RWPE2 (cell line): Measurements from ENCODE around the gene TRMT10B.

ENCODE experiments used
- ATAC-seq: fragments of 200-7000 bp; cut with Tn5 transposase; 3 replicates; pipeline ENCODE4 v1.9.1; 2021; ENCODE audit warnings: low read depth
- DNase-seq: peaks from one replicate; pipeline ENCODE4 v3.0.0-alpha.2; 2020; ENCODE audit warnings: low spot score
- H3K27ac ChIP-seq: fragments of 450-650 bp; 2 replicates; pipeline ENCODE4 v1.5.1; 2017; ENCODE audit warnings: mild to moderate bottlenecking; ENCODE audit not compliant: poor library complexity, severe bottlenecking
- H3K27me3 ChIP-seq: fragments of 250-450 bp; sonication (Bioruptor Pico); 2 replicates; pipeline ENCODE4 v1.5.1; 2021; ENCODE audit warnings: mild to moderate bottlenecking, moderate library complexity; ENCODE audit not compliant: insufficient read depth, poor library complexity, severe bottlenecking
- H3K36me3 ChIP-seq: fragments of 250-450 bp; sonication (Bioruptor Pico); 2 replicates; pipeline ENCODE4 v1.5.1; 2020; ENCODE audit warnings: low read depth, mild to moderate bottlenecking, moderate library complexity
- H3K4me1 ChIP-seq: fragments of 250-450 bp; sonication (Bioruptor Pico); 2 replicates; pipeline ENCODE4 v1.5.1; 2021; ENCODE audit warnings: mild to moderate bottlenecking, moderate library complexity; ENCODE audit not compliant: insufficient read depth, poor library complexity, severe bottlenecking
- H3K4me3 ChIP-seq: fragments of 250-450 bp; sonication (Bioruptor Pico); 2 replicates; pipeline ENCODE4 v1.5.1; 2021; ENCODE audit warnings: mild to moderate bottlenecking, moderate library complexity; ENCODE audit not compliant: severe bottlenecking
- H3K9me3 ChIP-seq: fragments of 250-450 bp; sonication (Bioruptor Pico); 2 replicates; pipeline ENCODE4 v1.5.1; 2021; ENCODE audit warnings: mild to moderate bottlenecking, moderate library complexity; ENCODE audit not compliant: severe bottlenecking
- CTCF ChIP-seq: fragments of 450-650 bp; IDR thresholded peaks from one replicate; pipeline ENCODE4 v1.5.1; 2017; ENCODE audit warnings: mild to moderate bottlenecking, moderate library complexity; ENCODE audit not compliant: poor library complexity, severe bottlenecking

TRMT10B gene

DNA sequence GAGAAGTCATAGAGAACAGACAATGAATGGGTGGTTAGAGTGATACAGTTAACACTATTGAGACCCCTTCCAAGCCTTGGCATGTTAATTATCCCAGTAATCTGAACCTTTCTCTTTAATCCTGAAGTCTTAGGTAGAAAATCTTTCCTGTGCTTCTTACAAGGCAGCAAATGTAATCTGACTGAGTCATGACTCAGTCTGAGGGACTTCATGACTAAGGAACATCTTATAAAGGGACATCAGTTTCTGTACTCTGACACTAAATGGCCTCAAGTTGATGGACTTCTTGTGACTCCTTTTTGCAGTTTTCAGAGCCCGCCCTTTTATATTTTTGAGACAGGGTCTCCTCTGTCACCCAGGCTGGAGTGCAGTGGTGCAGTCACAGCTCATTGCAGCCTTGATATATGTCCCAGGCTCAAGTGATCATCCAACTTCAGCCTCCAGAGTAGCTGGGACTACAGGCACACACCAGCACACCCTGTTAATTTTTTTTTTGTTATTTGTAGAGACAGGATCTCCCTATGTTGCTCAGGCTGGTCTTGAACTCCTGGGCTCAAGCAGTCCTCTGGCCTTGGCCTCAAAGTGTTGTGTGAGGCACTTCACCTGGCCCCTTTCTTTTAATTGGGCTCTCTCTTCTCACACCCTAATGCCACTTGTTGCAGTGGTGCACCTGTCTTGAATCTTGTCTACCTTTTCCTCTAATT lies 21.8 kb downstream of the TRMT10B start:
- peaks cover 87% of the 10 kb centered on the region for H3K36me3 ChIP-seq
- H3K4me3 ChIP-seq, result no peak overlapping the region
- H3K27ac ChIP-seq, result no peak overlapping the region
- no peak for TF ChIP-seq CTCF
- H3K4me1 ChIP-seq, result no peaks in the 10 kb centered on the region
- H3K27me3 ChIP-seq, result no peaks in the 10 kb centered on the region
- ATAC-seq (no peak), DNase-seq (no peak)
- no peaks in the 10 kb centered on the region for H3K9me3 ChIP-seq

DNA sequence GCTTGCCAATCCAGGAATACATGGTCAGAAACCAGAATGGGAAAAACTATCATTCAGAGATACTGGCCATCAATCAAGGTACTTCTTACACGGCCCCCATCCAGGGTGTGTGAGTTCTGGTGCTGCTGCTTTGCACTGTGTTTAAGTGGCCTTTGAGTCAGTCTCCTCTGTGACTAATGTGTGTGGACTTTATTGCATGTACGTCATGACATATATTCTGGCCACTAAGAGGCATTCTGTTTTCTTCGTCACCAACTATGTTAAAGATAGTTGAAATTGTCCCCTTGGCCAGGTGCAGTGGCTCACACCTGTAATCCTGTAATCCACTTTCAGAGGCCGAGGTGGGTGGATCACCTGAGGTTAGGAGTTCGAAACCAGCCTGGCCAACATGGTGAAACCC lies 22.7 kb downstream of the TRMT10B start:
- DNase-seq, result no peak

GRCh38 chr9:37778534-37778933 lies 24.9 kb downstream of the TRMT10B start:
- no peak for TF ChIP-seq CTCF
- Histone ChIP-seq H3K27ac (no peak overlapping the region), H3K27me3 (no peaks in the 10 kb centered on the region), H3K9me3 (no peaks in the 10 kb centered on the region), H3K4me1 (no peaks in the 10 kb centered on the region), H3K36me3 (peaks cover 89% of the 10 kb centered on the region), H3K4me3 (no peak overlapping the region)
- DNase-seq (no peak), ATAC-seq (no peak)

More for the DNA sequence above, 22.7 kb downstream of the TRMT10B start:
- Histone ChIP-seq H3K36me3 (peaks cover 87% of the 10 kb centered on the region), H3K4me3 (no peak overlapping the region), H3K9me3 (no peaks in the 10 kb centered on the region), H3K4me1 (no peaks in the 10 kb centered on the region), H3K27ac (no peak overlapping the region), H3K27me3 (no peaks in the 10 kb centered on the region)
- no peak for TF ChIP-seq CTCF
- ATAC-seq, result peak; percentile 79; the same call in 2 of the 3 replicates

GRCh38 chr9:37784291-37784615 lies 30.6 kb downstream of the TRMT10B start:
- Histone ChIP-seq H3K4me1 (peaks cover 8% of the 10 kb centered on the region), H3K27ac (peak overlapping the region; percentile 51), H3K36me3 (peaks cover 48% of the 10 kb centered on the region), H3K27me3 (no peaks in the 10 kb centered on the region), H3K4me3 (peak overlapping the region; percentile 91), H3K9me3 (no peaks in the 10 kb centered on the region)
- TF ChIP-seq CTCF, result no peak
- ATAC-seq, result peak; percentile 10; the same call in 1 of the 3 replicates
- no peak for DNase-seq

DNA sequence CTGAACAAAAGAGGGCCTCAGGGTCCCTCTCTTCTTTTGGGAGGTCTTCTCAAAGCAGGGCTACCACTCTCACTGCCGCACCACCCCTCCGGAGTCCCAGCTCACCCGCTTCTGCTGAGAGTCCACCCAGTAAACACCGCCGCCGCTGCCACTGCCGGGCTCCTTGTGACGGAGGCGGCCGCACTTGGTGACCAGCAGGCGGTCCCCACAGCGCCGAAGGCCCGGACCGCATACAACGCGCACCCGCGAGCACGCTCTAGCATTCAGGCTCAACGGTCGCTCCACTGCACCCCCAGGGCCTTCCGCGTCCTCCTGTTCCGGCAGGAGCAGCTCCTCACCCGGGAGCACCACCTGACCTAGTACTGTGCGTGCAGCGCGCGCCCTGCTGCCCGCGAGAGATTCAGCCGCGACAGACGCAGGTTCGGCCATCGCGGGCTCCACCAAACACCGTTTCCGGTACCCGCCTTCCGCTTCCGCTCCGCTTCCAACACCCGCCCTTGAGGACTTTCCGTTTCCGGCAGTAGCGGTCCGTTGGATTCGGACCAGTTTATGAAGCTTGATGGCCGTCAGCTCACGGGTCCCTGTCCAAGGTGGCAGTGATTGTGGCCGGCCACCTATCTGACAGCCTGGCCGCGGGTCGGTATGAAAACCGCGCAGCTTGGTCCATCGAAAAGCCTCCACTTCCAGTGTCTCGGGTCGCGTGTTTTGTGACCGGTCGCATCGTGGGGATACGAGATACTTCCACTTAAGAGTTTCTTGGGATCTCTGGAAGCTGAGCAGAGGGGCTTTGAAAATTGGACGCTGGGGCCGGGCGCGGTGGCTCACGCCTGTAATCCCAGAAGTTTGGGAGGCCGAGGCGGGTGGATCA lies 31.2 kb downstream of the TRMT10B start, which contains the start of gene EXOSC3:
Gene EXOSC3 (minus strand): TSS at position 449 of the 868 bp plus-strand sequence. CDS start 20 bp downstream, at position 429.
- no peak for TF ChIP-seq CTCF
- H3K36me3 ChIP-seq, result peaks cover 42% of the 10 kb centered on the region
- H3K9me3 ChIP-seq, result no peaks in the 10 kb centered on the region

More for the DNA sequence above, 31.2 kb downstream of the TRMT10B start, which contains the start of gene EXOSC3:
- peak within 1 kb of the TSS; percentile 91 for H3K4me3 ChIP-seq
- peak within 1 kb of the TSS; percentile 51 for H3K27ac ChIP-seq
- peaks cover 8% of the 10 kb centered on the region for H3K4me1 ChIP-seq
- DNase-seq (peak; percentile 88), ATAC-seq (peak; percentile 95)
- H3K27me3 ChIP-seq, result no peaks in the 10 kb centered on the region
